GM18909 (cell line): ENCODE measurements around the gene SYT2.
"Not testable (repeated sequence)": the region's sequence is repeated elsewhere in the genome, so short reads cannot be mapped to it uniquely, and the experiment has no call there.

ENCODE experiments used
- ATAC-seq: cut with Tn5 transposase; IDR thresholded peaks from one replicate; pipeline ENCODE4 v1.9.1; 2021; ENCODE audit warnings: mild to moderate bottlenecking; ENCODE audit not compliant: unreplicated experiment, poor library complexity

Gene SYT2

GRCh38 chr1:202557662-202558061 is 152.6 kb downstream of the SYT2 start:
- ATAC-seq = not testable (repeated sequence)

- ATAC-seq = not testable (repeated sequence)
These were observed 154.2 kb downstream of the SYT2 start for GRCh38 chr1:202556037-202556436.

GRCh38 chr1:202554619-202555018 is 155.6 kb downstream of the SYT2 start:
- not testable (repeated sequence) for ATAC-seq

GRCh38 chr1:202553560-202554038 is 156.7 kb downstream of the SYT2 start:
- peak; percentile 42 for ATAC-seq

- peak; percentile 6 for ATAC-seq
These were observed 157.2 kb downstream of the SYT2 start for GRCh38 chr1:202553078-202553477.

- not testable (repeated sequence) for ATAC-seq
These were observed 157.6 kb downstream of the SYT2 start for GRCh38 chr1:202552615-202553014.

GRCh38 chr1:202551683-202552082 is 158.6 kb downstream of the SYT2 start:
- no peak for ATAC-seq

- not testable (repeated sequence) for ATAC-seq
These were observed 160.2 kb downstream of the SYT2 start for GRCh38 chr1:202550088-202550487.

- peak; percentile 65 for ATAC-seq
These were observed 163.0 kb downstream of the SYT2 start for GRCh38 chr1:202547215-202547614.

- peak; percentile 85 for ATAC-seq
These were observed 163.5 kb downstream of the SYT2 start for GRCh38 chr1:202546796-202547195.

- peak; percentile 12 for ATAC-seq
These were observed 163.9 kb downstream of the SYT2 start for GRCh38 chr1:202546377-202546776.

GRCh38 chr1:202545647-202546303 is 164.5 kb downstream of the SYT2 start:
- not testable (repeated sequence) for ATAC-seq

GRCh38 chr1:202544766-202545449 is 165.3 kb downstream of the SYT2 start:
- not testable (repeated sequence) for ATAC-seq

GRCh38 chr1:202543537-202543936 is 166.7 kb downstream of the SYT2 start:
- not testable (repeated sequence) for ATAC-seq

GRCh38 chr1:202542415-202542814 is 167.8 kb downstream of the SYT2 start:
- ATAC-seq = not testable (repeated sequence)

GRCh38 chr1:202540858-202541257 is 169.4 kb downstream of the SYT2 start:
- not testable (repeated sequence) for ATAC-seq
